Activated CD8-positive, alpha-beta T cell treated with anti-CD3 and anti-CD28 coated beads for 36 hours (primary cell): ENCODE results near the gene KIZ. TPM values are rescaled to one million over a fixed set of nuclear protein-coding genes. Genes with fewer than 3 reads are reported as not detected.
A peak's percentile ranks its signal among the peaks of the same experiment; 100 is the strongest.
"Not testable (repeated sequence)": the region's sequence is repeated elsewhere in the genome, so short reads cannot be mapped to it uniquely, and the experiment has no call there.

Experiments used
- ATAC-seq: fragments of 200-7000 bp; cut with Tn5 transposase; one replicate; pipeline ENCODE4 v1.10.0; 2021; ENCODE audit warnings: mild to moderate bottlenecking, moderate library complexity
- CTCF ChIA-PET: fragments of 350-600 bp; sonication (Branson Sonifier 250); formaldehyde crosslinking; loops from one replicate; lab custom pipeline; 2021; ENCODE audit warnings: antibody characterized with exemption; lab: Charles Lee
- POLR2A ChIA-PET: fragments of 350-600 bp; sonication (Branson Sonifier 250); formaldehyde crosslinking; loops from one replicate; lab custom pipeline; 2021; ENCODE audit warnings: antibody characterized with exemption; lab: Charles Lee
- DNase-seq: peaks from one replicate; pipeline ENCODE4 v3.0.0-alpha.2; 2020
- H3K27ac Mint-ChIP-seq: one replicate; pipeline ENCODE4 v1.8.0; 2021; ENCODE audit warnings: mild to moderate bottlenecking, mixed read lengths
- H3K27me3 Mint-ChIP-seq: one replicate; pipeline ENCODE4 v1.8.0; 2021; ENCODE audit warnings: mixed read lengths
- H3K36me3 Mint-ChIP-seq: one replicate; pipeline ENCODE4 v1.8.0; 2021; ENCODE audit warnings: low read depth, mixed read lengths
- H3K4me1 Mint-ChIP-seq: one replicate; pipeline ENCODE4 v1.8.0; 2021; ENCODE audit warnings: low read depth, mixed read lengths
- H3K4me3 Mint-ChIP-seq: one replicate; pipeline ENCODE4 v1.8.0; 2021; ENCODE audit warnings: mild to moderate bottlenecking, moderate library complexity, mixed read lengths
- H3K9me3 Mint-ChIP-seq: one replicate; pipeline ENCODE4 v1.8.0; 2021; ENCODE audit warnings: mixed read lengths
- intact Hi-C: fragments of 100-400 bp; cut with micrococcal nuclease; formaldehyde crosslinking; loops from one replicate; pipeline ENCODE4 v1.10.0; 2022
- total RNA-seq, 2 experiments: library from RNA; stranded (reverse); gene quantifications; one replicate each; pipeline ENCODE4 v1.2.3, GENCODE V29; 2021
- TF ChIP-seq, protein P1 (sequence below): fragments of 200-600 bp; IDR thresholded peaks from one replicate; pipeline ENCODE4 v1.8.0; 2022; ENCODE audit warnings: antibody characterized with exemption, mild to moderate bottlenecking

The KIZ gene
- total RNA-seq, 2 experiments from 2014 or later, result 13.1 to 13.2 TPM

DNA sequence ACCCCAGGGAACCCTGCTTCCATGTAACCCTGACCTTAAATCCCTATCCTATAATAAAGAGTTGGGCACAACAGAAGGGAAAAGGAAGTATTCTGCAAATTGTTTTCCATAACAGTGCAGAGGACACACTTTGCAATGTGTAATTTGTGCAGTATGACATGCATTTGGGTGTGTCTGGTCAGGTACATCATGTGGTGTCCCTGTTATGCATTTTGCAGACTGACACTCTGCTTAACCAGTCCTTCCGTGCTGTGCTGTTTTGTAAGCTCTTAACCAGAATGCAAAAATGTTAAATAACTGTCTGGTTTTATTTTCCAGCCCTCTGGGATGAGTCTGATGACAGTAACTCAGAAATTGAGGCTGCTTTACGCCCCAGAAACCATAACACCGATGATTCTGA, 120.3 kb downstream of the KIZ start:
- Mint-ChIP-seq H3K36me3 (peaks cover 12% of the 10 kb centered on the region), H3K4me1 (peaks cover 5% of the 10 kb centered on the region), H3K27me3 (peaks cover 1% of the 10 kb centered on the region), H3K4me3 (no peak overlapping the region), H3K27ac (no peak overlapping the region), H3K9me3 (no peaks in the 10 kb centered on the region)
- TF ChIP-seq, protein P1, sequence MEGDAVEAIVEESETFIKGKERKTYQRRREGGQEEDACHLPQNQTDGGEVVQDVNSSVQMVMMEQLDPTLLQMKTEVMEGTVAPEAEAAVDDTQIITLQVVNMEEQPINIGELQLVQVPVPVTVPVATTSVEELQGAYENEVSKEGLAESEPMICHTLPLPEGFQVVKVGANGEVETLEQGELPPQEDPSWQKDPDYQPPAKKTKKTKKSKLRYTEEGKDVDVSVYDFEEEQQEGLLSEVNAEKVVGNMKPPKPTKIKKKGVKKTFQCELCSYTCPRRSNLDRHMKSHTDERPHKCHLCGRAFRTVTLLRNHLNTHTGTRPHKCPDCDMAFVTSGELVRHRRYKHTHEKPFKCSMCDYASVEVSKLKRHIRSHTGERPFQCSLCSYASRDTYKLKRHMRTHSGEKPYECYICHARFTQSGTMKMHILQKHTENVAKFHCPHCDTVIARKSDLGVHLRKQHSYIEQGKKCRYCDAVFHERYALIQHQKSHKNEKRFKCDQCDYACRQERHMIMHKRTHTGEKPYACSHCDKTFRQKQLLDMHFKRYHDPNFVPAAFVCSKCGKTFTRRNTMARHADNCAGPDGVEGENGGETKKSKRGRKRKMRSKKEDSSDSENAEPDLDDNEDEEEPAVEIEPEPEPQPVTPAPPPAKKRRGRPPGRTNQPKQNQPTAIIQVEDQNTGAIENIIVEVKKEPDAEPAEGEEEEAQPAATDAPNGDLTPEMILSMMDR, result no peak
- ChIA-PET POLR2A (no interaction called here), CTCF (interaction anchor here (3.1 kb wide), 1 partner anchor 11 kb away, joined by 22 read pairs; no protein-coding TSS in a partner anchor)
- DNase-seq (no peak), ATAC-seq (no peak)
- intact Hi-C loops, result no loop called here

DNA sequence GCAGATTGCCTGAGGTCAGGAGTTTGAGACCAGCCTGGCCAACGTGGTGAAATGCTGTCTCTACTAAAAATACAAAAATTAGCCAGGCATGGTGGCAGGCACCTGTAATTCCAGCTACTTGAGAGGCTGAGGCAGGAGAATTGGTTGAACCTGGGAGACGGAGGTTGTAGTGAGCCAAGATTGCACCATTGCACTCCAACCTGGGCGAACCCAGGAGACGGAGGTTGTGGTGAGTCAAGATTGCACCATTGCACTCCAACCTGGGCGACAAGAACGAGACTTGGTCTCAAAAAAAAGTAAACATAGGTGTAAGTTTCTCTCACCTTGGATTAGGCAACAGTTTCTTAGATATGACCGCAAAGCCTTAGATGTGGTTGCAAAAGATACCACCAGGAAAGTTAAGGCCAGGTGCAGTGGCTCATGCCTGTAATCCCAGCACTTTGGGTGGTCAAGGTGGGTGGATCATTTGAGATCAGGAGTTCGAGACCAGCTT, 121.8 kb downstream of the KIZ start:
- H3K27ac Mint-ChIP-seq, H3K4me3 Mint-ChIP-seq, CTCF ChIA-PET, POLR2A ChIA-PET, DNase-seq, intact Hi-C loops, H3K27me3 Mint-ChIP-seq, H3K9me3 Mint-ChIP-seq, ATAC-seq: not testable (repeated sequence)
- H3K4me1 Mint-ChIP-seq, result peaks cover 14% of the 10 kb centered on the region
- H3K36me3 Mint-ChIP-seq, result peaks cover 12% of the 10 kb centered on the region

DNA sequence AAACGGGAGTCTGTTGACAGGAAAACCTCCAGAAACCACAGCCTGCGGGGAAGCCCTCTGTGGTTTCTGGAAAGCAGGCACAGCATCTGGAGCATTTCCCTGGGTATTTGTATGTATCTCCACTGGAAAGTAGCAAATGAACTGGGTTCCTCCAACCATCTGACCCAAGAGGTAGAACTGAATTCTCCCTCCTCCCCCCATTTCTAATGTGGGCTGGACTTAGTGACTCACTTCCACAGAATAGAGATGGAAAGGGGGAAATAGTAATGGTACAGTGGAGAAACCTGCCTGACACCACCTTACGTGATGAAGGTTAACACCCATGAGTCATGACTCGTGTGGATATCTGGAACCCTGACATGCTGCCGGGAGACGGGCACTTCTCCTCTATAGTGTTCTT, 125.4 kb downstream of the KIZ start:
- H3K27ac Mint-ChIP-seq, result no peak overlapping the region
- peaks cover 1% of the 10 kb centered on the region for H3K27me3 Mint-ChIP-seq
- CTCF ChIA-PET, result interaction anchor here (1.9 kb wide), 1 partner anchor 15 kb away, joined by 15 read pairs; no protein-coding TSS in a partner anchor
- intact Hi-C loops, result no loop called here
- POLR2A ChIA-PET, result interaction anchor here (1.0 kb wide), 1 partner anchor 12 kb away, joined by 3 read pairs; no protein-coding TSS in a partner anchor
- H3K9me3 Mint-ChIP-seq, result no peaks in the 10 kb centered on the region
- DNase-seq (peak; percentile 17), ATAC-seq (peak; percentile 90)
- H3K36me3 Mint-ChIP-seq, result peaks cover under 1% of the 10 kb centered on the region
- peaks cover 14% of the 10 kb centered on the region for H3K4me1 Mint-ChIP-seq
- no peak overlapping the region for H3K4me3 Mint-ChIP-seq
- TF ChIP-seq, protein P1, result no peak

DNA sequence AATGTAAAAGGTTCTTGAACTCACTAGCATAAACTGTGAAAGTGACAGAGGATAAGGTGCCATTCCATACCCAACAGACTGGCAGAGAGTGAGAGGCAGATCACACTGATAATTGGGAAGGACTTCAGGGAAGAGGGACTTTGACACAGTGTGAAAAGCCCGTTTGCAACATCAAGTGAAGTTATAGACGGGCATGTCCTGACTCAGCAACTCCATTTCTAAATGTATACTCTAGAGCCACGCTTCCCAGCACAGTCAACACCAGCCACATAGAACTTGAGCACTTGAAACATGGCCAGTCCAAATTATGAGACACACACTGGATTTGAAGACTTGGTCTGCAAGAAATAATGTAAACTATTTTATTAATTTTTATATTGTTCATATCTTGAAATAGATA, 131.3 kb downstream of the KIZ start:
- DNase-seq (no peak), ATAC-seq (no peak)
- POLR2A ChIA-PET, result no interaction called here
- no peaks in the 10 kb centered on the region for H3K36me3 Mint-ChIP-seq
- intact Hi-C loops, result no loop called here
- H3K9me3 Mint-ChIP-seq, result no peaks in the 10 kb centered on the region
- TF ChIP-seq, protein P1, result no peak
- peaks cover 2% of the 10 kb centered on the region for H3K27me3 Mint-ChIP-seq
- H3K4me1 Mint-ChIP-seq, result no peaks in the 10 kb centered on the region
- H3K4me3 Mint-ChIP-seq, result no peak overlapping the region
- CTCF ChIA-PET, result interaction anchor here (1.2 kb wide), 1 partner anchor 21 kb away, joined by 4 read pairs; no protein-coding TSS in a partner anchor
- no peak overlapping the region for H3K27ac Mint-ChIP-seq

DNA sequence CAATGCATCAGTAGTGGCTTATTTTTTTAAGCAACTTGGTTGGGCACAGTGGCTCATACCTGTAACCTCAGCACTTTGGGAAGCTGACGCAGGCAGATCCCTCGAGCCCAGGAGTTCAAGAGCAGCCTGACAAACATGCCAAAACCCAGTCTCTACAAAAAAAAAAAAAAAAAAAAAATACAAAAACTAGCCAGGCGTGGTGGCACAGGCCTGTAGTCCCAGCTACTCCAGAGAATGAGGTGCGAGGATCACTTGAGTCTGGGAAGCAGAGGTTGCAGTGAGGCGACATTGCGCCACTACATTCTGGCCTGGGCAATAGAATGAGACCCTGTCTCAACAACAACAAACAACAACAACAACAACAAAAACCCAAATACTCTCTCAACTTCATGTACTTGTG, 132.5 kb downstream of the KIZ start:
- H3K4me3 Mint-ChIP-seq, result no peak overlapping the region
- H3K27me3 Mint-ChIP-seq, result peaks cover 2% of the 10 kb centered on the region
- no peak for ATAC-seq
- intact Hi-C loops, result no loop called here
- DNase-seq, result no peak
- POLR2A ChIA-PET, result no interaction called here
- no peaks in the 10 kb centered on the region for H3K36me3 Mint-ChIP-seq
- no peaks in the 10 kb centered on the region for H3K9me3 Mint-ChIP-seq
- CTCF ChIA-PET, result interaction anchor here (1.2 kb wide), 1 partner anchor 22 kb away, joined by 4 read pairs; no protein-coding TSS in a partner anchor
- TF ChIP-seq, protein P1, result no peak
- H3K4me1 Mint-ChIP-seq, result no peaks in the 10 kb centered on the region
- no peak overlapping the region for H3K27ac Mint-ChIP-seq
